IMR-90 (cell line): Measurements from ENCODE around the gene CTNND2. TPM values are rescaled to one million over a fixed set of nuclear protein-coding genes. Genes with fewer than 3 reads are reported as not detected.

Experiments used
- ATAC-seq: fragments of 200-7000 bp; cut with Tn5 transposase; 2 replicates; pipeline ENCODE4 v1.9.1; 2020; ENCODE audit warnings: low read depth, mild to moderate bottlenecking, moderate library complexity
- BruUV-seq: library from RNA; stranded (reverse); fragments of 400-500 nt; replicated peaks from 2 replicates; lab custom pipeline; 2021; lab: Mats Ljungman, UMichigan
- CTCF ChIA-PET: fragments of 300-600 bp; formaldehyde crosslinking; extraction: SDS; loops from one replicate; lab custom pipeline; 2021; ENCODE audit warnings: antibody characterized with exemption; lab: Yijun Ruan, JAX
- POLR2A ChIA-PET: fragments of 300-600 bp; sonication (Branson Sonifier 250); formaldehyde crosslinking; loops from one replicate; lab custom pipeline; 2022; ENCODE audit warnings: antibody characterized with exemption; ENCODE audit not compliant: unreplicated experiment; lab: Charles Lee
- DNase-seq: peaks from one replicate; pipeline ENCODE4 v3.0.0; 2013
- H2AFZ ChIP-seq: replicated peaks from 2 replicates; pipeline ENCODE3; 2013; ENCODE audit warnings: low read length, mild to moderate bottlenecking; ENCODE audit not compliant: poor library complexity
- H2AK5ac ChIP-seq: 2 replicates; pipeline ENCODE4 v1.6.1; 2013; ENCODE audit warnings: low read depth, low read length, inconsistent platforms
- H2AK9ac ChIP-seq: replicated peaks from 2 replicates; pipeline ENCODE3; 2013; ENCODE audit warnings: mild to moderate bottlenecking, low read depth, low read length, moderate library complexity; ENCODE audit not compliant: poor library complexity
- H2BK120ac ChIP-seq: 2 replicates; pipeline ENCODE4 v1.6.1; 2013; ENCODE audit warnings: low read depth, low read length, inconsistent platforms
- H2BK15ac ChIP-seq: 3 replicates; pipeline ENCODE4 v1.6.1; 2013; ENCODE audit warnings: low read depth, low read length, inconsistent platforms
- H2BK20ac ChIP-seq: 2 replicates; pipeline ENCODE4 v1.6.1; 2013; ENCODE audit warnings: low read depth, mild to moderate bottlenecking, inconsistent platforms, low read length, moderate library complexity
- H2BK5ac ChIP-seq: 2 replicates; pipeline ENCODE4 v1.6.1; 2013; ENCODE audit warnings: mild to moderate bottlenecking, low read depth, low read length, inconsistent platforms; ENCODE audit not compliant: poor library complexity, severe bottlenecking
- H3K14ac ChIP-seq: replicated peaks from 2 replicates; pipeline ENCODE4 v1.6.1; 2013; ENCODE audit warnings: low read depth, low read length, inconsistent platforms
- H3K18ac ChIP-seq: 2 replicates; pipeline ENCODE4 v1.6.1; 2013; ENCODE audit warnings: low read depth, low read length, control low read depth
- H3K23ac ChIP-seq: 2 replicates; pipeline ENCODE4 v1.6.1; 2013; ENCODE audit warnings: low read depth, low read length, inconsistent platforms
- H3K27ac ChIP-seq: 2 replicates; pipeline ENCODE4 v1.5.1; 2013; ENCODE audit warnings: mild to moderate bottlenecking, control low read depth, low read length; ENCODE audit not compliant: insufficient read depth
- H3K27me3 ChIP-seq: 2 replicates; pipeline ENCODE4 v1.6.1; 2013; ENCODE audit warnings: low read length; ENCODE audit not compliant: control insufficient read depth, insufficient read depth
- H3K36me3 ChIP-seq: 2 replicates; pipeline ENCODE4 v1.6.1; 2013; ENCODE audit warnings: low read length, mixed read lengths; ENCODE audit not compliant: control insufficient read depth, insufficient read depth
- H3K4ac ChIP-seq: 2 replicates; pipeline ENCODE4 v1.6.1; 2013; ENCODE audit warnings: low read depth, low read length, inconsistent platforms
- H3K4me1 ChIP-seq: 2 replicates; pipeline ENCODE4 v1.6.1; 2013; ENCODE audit warnings: low read length, mixed read lengths; ENCODE audit not compliant: control insufficient read depth, insufficient read depth
- H3K4me2 ChIP-seq: 2 replicates; pipeline ENCODE4 v1.6.1; 2013; ENCODE audit warnings: low read depth, mild to moderate bottlenecking, control low read depth, low read length, moderate library complexity
- H3K4me3 ChIP-seq: 2 replicates; pipeline ENCODE4 v1.5.1; 2013; ENCODE audit warnings: low read depth, mild to moderate bottlenecking, control low read depth, low read length, moderate library complexity; ENCODE audit not compliant: insufficient read depth
- H3K56ac ChIP-seq: 2 replicates; pipeline ENCODE4 v1.6.1; 2013; ENCODE audit warnings: low read length, inconsistent platforms; ENCODE audit not compliant: insufficient read depth; ENCODE audit errors: extremely low read depth
- H3K79me1 ChIP-seq, 2 experiments: 2 replicates each; pipeline ENCODE4 v1.6.1; 2013; ENCODE audit warnings: low read length in 2 of 2, inconsistent platforms in 1 of 2, low read depth in 1 of 2
- H3K9ac ChIP-seq: 2 replicates; pipeline ENCODE4 v1.6.1; 2013; ENCODE audit warnings: low read depth, low read length, control low read depth
- H3K9me1 ChIP-seq: 2 replicates; pipeline ENCODE4 v1.6.1; 2013; ENCODE audit warnings: low read length, inconsistent platforms; ENCODE audit not compliant: insufficient read depth
- H3K9me3 ChIP-seq: 2 replicates; pipeline ENCODE4 v1.6.1; 2013; ENCODE audit warnings: low read length; ENCODE audit not compliant: control insufficient read depth, insufficient read depth
- H4K20me1 ChIP-seq: 2 replicates; pipeline ENCODE4 v1.6.1; 2013; ENCODE audit warnings: low read length, inconsistent platforms; ENCODE audit not compliant: insufficient read depth
- H4K5ac ChIP-seq: 2 replicates; pipeline ENCODE4 v1.6.1; 2013; ENCODE audit warnings: mild to moderate bottlenecking, low read depth, low read length, control low read depth
- H4K8ac ChIP-seq, 2 experiments: 2 replicates each; pipeline ENCODE4 v1.6.1; 2013; ENCODE audit warnings: low read depth in 2 of 2, low read length in 2 of 2, control low read depth in 1 of 2, inconsistent platforms in 1 of 2
- H4K91ac ChIP-seq: 2 replicates; pipeline ENCODE4 v1.6.1; 2013; ENCODE audit warnings: low read depth, low read length, inconsistent platforms; ENCODE audit not compliant: insufficient read depth
- BHLHE40 ChIP-seq: fragments of 150-350 bp; IDR thresholded peaks from 2 replicates; pipeline ENCODE4 v1.6.1; 2016; ENCODE audit warnings: mild to moderate bottlenecking, low read depth, low read length
- CEBPB ChIP-seq: IDR thresholded peaks from 2 replicates; pipeline ENCODE4 v1.6.1; 2012; ENCODE audit warnings: low read depth, low read length, improper control_type of control experiment
- CHD1 ChIP-seq: IDR thresholded peaks from 2 replicates; pipeline ENCODE4 v1.6.1; 2012; ENCODE audit warnings: low read depth, low read length, improper control_type of control experiment
- CTCF ChIP-seq: conservative IDR thresholded peaks from 2 replicates; pipeline ENCODE4 v1.5.1; 2012; ENCODE audit warnings: mild to moderate bottlenecking, low read depth, low read length, improper control_type of control experiment
- ELK1 ChIP-seq: fragments of 150-350 bp; IDR thresholded peaks from 2 replicates; pipeline ENCODE4 v1.6.1; 2016; ENCODE audit warnings: low read depth, mild to moderate bottlenecking, low read length, moderate library complexity, borderline replicate concordance
- FOS ChIP-seq: fragments of 150-350 bp; IDR thresholded peaks from 2 replicates; pipeline ENCODE4 v1.6.1; 2016; ENCODE audit warnings: low read depth, low read length
- MAFK ChIP-seq: IDR thresholded peaks from 2 replicates; pipeline ENCODE4 v1.6.1; 2012; ENCODE audit warnings: low read depth, low read length, improper control_type of control experiment
- MAZ ChIP-seq: IDR thresholded peaks from 2 replicates; pipeline ENCODE4 v1.6.1; 2012; ENCODE audit warnings: low read depth, mild to moderate bottlenecking, low read length, improper control_type of control experiment, moderate library complexity, borderline replicate concordance
- MXI1 ChIP-seq: IDR thresholded peaks from 2 replicates; pipeline ENCODE4 v1.6.1; 2012; ENCODE audit warnings: low read depth, mild to moderate bottlenecking, low read length, moderate library complexity, borderline replicate concordance
- NFE2L2 ChIP-seq: fragments of 150-350 bp; IDR thresholded peaks from 2 replicates; pipeline ENCODE4 v1.6.1; 2016; ENCODE audit warnings: low read depth, mild to moderate bottlenecking, low read length
- POLR2A ChIP-seq: IDR thresholded peaks from 2 replicates; pipeline ENCODE4 v1.6.1; 2012; ENCODE audit warnings: mild to moderate bottlenecking, low read depth, low read length
- RAD21 ChIP-seq: IDR thresholded peaks from 2 replicates; pipeline ENCODE4 v1.6.1; 2012; ENCODE audit warnings: low read length, improper control_type of control experiment
- RCOR1 ChIP-seq: IDR thresholded peaks from 2 replicates; pipeline ENCODE4 v1.6.1; 2012; ENCODE audit warnings: mild to moderate bottlenecking, low read length, improper control_type of control experiment; ENCODE audit not compliant: insufficient replicate concordance
- RFX5 ChIP-seq: IDR thresholded peaks from 2 replicates; pipeline ENCODE4 v1.8.0; 2012; ENCODE audit warnings: low read depth, mild to moderate bottlenecking, low read length, moderate library complexity
- WGBS, 2 experiments: methylation state at CpG; one replicate each; pipeline versions ENCODE4 v1.1.5 to v1.1.7; 2013; ENCODE audit warnings: missing lambda C conversion rate in 2 of 2; ENCODE audit not compliant: insufficient read length in 1 of 2; ENCODE audit errors: extremely low coverage in 2 of 2; 5-methylcytosine and 5-hydroxymethylcytosine counted together
- dilution Hi-C: fragments of 300-500 bp; cut with HindIII; formaldehyde crosslinking; loops from one replicate; pipeline ENCODE4 v1.14.3; 2018; ENCODE audit warnings: low sequenced_read_pairs; ENCODE audit not compliant: unreplicated experiment
- in situ Hi-C: fragments of 300-500 bp; cut with MboI; formaldehyde crosslinking; loops from 3 replicates; pipeline ENCODE4 v1.14.3; 2019; ENCODE audit warnings: low sequenced_read_pairs, inconsistent platforms, mixed read lengths
- intact Hi-C: fragments of 100-400 bp; cut with micrococcal nuclease; formaldehyde crosslinking; loops from 2 replicates; pipeline ENCODE4 v1.10.0; 2022
- polyA plus RNA-seq, 3 experiments: library from polyadenylated mRNA; depleted of rRNA; stranded (reverse); fragments of >200 nt; gene quantifications; 2 replicates each; pipeline ENCODE4 v1.2.3, GENCODE V29; 2012; ENCODE audit warnings: low replicate concordance in 1 of 3
- total RNA-seq: library from RNA; depleted of rRNA; stranded (reverse); fragments of >200 nt; gene quantifications from 2 replicates; pipeline ENCODE4 v1.2.3, GENCODE V29; 2012

The CTNND2 gene
- total and polyA plus RNA-seq, 2 of the 4 experiments (the other 2 are of a cell fraction) = not detected

GRCh38 chr5:11010429-11011210 is 893.6 kb downstream of the CTNND2 start:
- no CpG with 5 or more reads among the region's 7 CpGs for WGBS, 2 experiments
- CTCF ChIA-PET = no interaction called here

More at GRCh38 chr5:11010429-11011210, 893.6 kb downstream of the CTNND2 start:
- POLR2A ChIA-PET = no interaction called here
- Histone ChIP-seq H3K9me3 (no peaks in the 10 kb centered on the region), H4K8ac (no peak overlapping the region), H4K91ac (no peak overlapping the region), H3K27ac (no peak overlapping the region), H2BK120ac (no peak overlapping the region), H3K4me1 (no peaks in the 10 kb centered on the region), H2BK20ac (no peak overlapping the region), H2BK5ac (no peak overlapping the region), H3K79me1 (no peaks in the 10 kb centered on the region), H3K36me3 (no peaks in the 10 kb centered on the region), H2AK5ac (no peak overlapping the region), H2BK15ac (no peak overlapping the region), H4K20me1 (no peaks in the 10 kb centered on the region), H3K27me3 (peaks cover 4% of the 10 kb centered on the region), H2AFZ (no peak overlapping the region), H3K9ac (no peak overlapping the region), H3K4ac (no peak overlapping the region), H3K23ac (no peak overlapping the region), H3K4me2 (no peak overlapping the region), H4K5ac (no peak overlapping the region), H3K56ac (no peak overlapping the region), H3K9me1 (no peaks in the 10 kb centered on the region), H2AK9ac (no peak overlapping the region), H3K18ac (no peak overlapping the region), H3K4me3 (no peak overlapping the region), H3K14ac (no peak overlapping the region)
- dilution Hi-C loops = no loop called here
- in situ Hi-C loops = no loop called here
- TF ChIP-seq MAFK (no peak), ELK1 (no peak), POLR2A (no peak), NFE2L2 (no peak), BHLHE40 (no peak), MXI1 (no peak), RCOR1 (no peak), CHD1 (no peak), FOS (no peak), CEBPB (no peak), RAD21 (no peak), CTCF (no peak), RFX5 (no peak), MAZ (no peak)
- DNase-seq = no peak
- no peak for ATAC-seq
- intact Hi-C loops = no loop called here
- no TSS peak for BruUV-seq
